ENCODE measurements around the gene SLC12A4. TPM values are rescaled to one million over a fixed set of nuclear protein-coding genes. Genes with fewer than 3 reads are reported as not detected.
"Not testable (repeated sequence)": the region's sequence is repeated elsewhere in the genome, so short reads cannot be mapped to it uniquely, and the experiment has no call there.

SLC12A4 gene
- total and polyA plus RNA-seq, 2 experiments from 2014 or later = 19.9 to 53.0 TPM

DNA sequence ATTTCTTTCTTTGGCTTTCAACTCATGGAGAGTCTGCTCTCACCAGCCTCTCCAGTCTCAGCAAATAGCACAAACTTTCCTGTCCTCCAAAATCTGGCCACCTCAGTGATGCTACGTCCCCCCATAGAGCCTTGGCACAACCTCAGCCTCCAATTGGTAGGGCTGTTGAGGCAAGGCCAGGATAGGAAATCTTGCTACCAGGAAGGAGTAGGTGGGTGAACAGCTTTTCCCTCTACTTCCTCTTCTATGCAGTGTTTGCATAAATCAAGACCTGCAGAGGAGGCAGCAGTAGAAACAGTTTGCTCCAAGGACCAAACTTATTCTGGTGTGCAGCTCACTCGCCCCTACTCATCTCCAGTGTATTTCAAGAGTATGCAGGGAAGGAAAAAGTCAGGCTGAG lies 31.5 kb upstream of the SLC12A4 start:
- H3F3A ChIP-seq (replicated peaks; ENCODE audit: low read depth) = 0 out of 2 replicates have a peak, but pooled peaks cover 3% of the 10 kb centered on the region
- no peaks in the 10 kb centered on the region for H3K79me2 ChIP-seq (replicated peaks; ENCODE audit: insufficient read depth)
- no peak overlapping the region for H3K4me2 ChIP-seq
- no peaks in the 10 kb centered on the region for H3K36me3 Mint-ChIP-seq (ENCODE audit: low read depth)
- no peaks in the 10 kb centered on the region for H3K4me1 Mint-ChIP-seq
- no peak overlapping the region for H3K4me3 ChIP-seq
- H3K4me1 ChIP-seq (ENCODE audit: insufficient read depth) = no peaks in the 10 kb centered on the region
- no peaks in the 10 kb centered on the region for H3K9me3 Mint-ChIP-seq
- no peak for ATAC-seq
- no peaks in the 10 kb centered on the region for H4K20me1 ChIP-seq (replicated peaks; ENCODE audit: insufficient read depth)
- H3K36me3 ChIP-seq (ENCODE audit: insufficient read depth) = no peaks in the 10 kb centered on the region
- H3K27me3 ChIP-seq (ENCODE audit: insufficient read depth) = no peaks in the 10 kb centered on the region
- no peak overlapping the region for H3K4me3 Mint-ChIP-seq
- H3K27ac Mint-ChIP-seq = no peak overlapping the region
- H3K9me2 ChIP-seq (ENCODE audit: insufficient read depth) = no peaks in the 10 kb centered on the region
- no peak for DNase-seq (ENCODE audit: low spot score)
- H3K27me3 Mint-ChIP-seq (ENCODE audit: insufficient read depth, low read depth, poor library complexity) = peaks cover 6% of the 10 kb centered on the region
- no peak for TF ChIP-seq CREB1 (CRISPR knock-in tag; IDR thresholded peaks at IDR 0.05; ENCODE audit: low read depth)
- TF ChIP-seq EZH2phosphoT487 (IDR thresholded peaks at IDR 0.05; ENCODE audit: unreplicated experiment) = no peak
- TF ChIP-seq ETS1 (IDR thresholded peaks at IDR 0.05) = no peak
- no peak for TF ChIP-seq POLR2AphosphoS5 (IDR thresholded peaks at IDR 0.05; ENCODE audit: low read depth)
- TF ChIP-seq, protein P1, sequence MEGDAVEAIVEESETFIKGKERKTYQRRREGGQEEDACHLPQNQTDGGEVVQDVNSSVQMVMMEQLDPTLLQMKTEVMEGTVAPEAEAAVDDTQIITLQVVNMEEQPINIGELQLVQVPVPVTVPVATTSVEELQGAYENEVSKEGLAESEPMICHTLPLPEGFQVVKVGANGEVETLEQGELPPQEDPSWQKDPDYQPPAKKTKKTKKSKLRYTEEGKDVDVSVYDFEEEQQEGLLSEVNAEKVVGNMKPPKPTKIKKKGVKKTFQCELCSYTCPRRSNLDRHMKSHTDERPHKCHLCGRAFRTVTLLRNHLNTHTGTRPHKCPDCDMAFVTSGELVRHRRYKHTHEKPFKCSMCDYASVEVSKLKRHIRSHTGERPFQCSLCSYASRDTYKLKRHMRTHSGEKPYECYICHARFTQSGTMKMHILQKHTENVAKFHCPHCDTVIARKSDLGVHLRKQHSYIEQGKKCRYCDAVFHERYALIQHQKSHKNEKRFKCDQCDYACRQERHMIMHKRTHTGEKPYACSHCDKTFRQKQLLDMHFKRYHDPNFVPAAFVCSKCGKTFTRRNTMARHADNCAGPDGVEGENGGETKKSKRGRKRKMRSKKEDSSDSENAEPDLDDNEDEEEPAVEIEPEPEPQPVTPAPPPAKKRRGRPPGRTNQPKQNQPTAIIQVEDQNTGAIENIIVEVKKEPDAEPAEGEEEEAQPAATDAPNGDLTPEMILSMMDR (conservative IDR thresholded peaks at IDR 0.05; ENCODE audit: low read depth in 2 of 2) = no peak
- TF ChIP-seq, protein P2, sequence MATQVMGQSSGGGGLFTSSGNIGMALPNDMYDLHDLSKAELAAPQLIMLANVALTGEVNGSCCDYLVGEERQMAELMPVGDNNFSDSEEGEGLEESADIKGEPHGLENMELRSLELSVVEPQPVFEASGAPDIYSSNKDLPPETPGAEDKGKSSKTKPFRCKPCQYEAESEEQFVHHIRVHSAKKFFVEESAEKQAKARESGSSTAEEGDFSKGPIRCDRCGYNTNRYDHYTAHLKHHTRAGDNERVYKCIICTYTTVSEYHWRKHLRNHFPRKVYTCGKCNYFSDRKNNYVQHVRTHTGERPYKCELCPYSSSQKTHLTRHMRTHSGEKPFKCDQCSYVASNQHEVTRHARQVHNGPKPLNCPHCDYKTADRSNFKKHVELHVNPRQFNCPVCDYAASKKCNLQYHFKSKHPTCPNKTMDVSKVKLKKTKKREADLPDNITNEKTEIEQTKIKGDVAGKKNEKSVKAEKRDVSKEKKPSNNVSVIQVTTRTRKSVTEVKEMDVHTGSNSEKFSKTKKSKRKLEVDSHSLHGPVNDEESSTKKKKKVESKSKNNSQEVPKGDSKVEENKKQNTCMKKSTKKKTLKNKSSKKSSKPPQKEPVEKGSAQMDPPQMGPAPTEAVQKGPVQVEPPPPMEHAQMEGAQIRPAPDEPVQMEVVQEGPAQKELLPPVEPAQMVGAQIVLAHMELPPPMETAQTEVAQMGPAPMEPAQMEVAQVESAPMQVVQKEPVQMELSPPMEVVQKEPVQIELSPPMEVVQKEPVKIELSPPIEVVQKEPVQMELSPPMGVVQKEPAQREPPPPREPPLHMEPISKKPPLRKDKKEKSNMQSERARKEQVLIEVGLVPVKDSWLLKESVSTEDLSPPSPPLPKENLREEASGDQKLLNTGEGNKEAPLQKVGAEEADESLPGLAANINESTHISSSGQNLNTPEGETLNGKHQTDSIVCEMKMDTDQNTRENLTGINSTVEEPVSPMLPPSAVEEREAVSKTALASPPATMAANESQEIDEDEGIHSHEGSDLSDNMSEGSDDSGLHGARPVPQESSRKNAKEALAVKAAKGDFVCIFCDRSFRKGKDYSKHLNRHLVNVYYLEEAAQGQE (IDR thresholded peaks at IDR 0.05; ENCODE audit: unreplicated experiment) = no peak
- no peak for TF ChIP-seq NANOG (IDR thresholded peaks at IDR 0.05; ENCODE audit: borderline replicate concordance)
- no peak for TF ChIP-seq EZH2 (IDR thresholded peaks at IDR 0.05; ENCODE audit: low read depth, unreplicated experiment)
- no peak overlapping the region for H3K27ac ChIP-seq (ENCODE audit: low read depth)
- H2AFZ ChIP-seq = no peak overlapping the region

GRCh38 chr16:67998779-67999688 lies 30.6 kb upstream of the SLC12A4 start, which contains the start of gene DPEP2:
Gene DPEP2, minus strand, starts transcription at chr16:67999484. Its CDS starts 6,272 bp downstream, at chr16:67993212.
- H3K4me1 ChIP-seq (ENCODE audit: insufficient read depth); H3K9me2 ChIP-seq (ENCODE audit: insufficient read depth); H3K36me3 Mint-ChIP-seq (ENCODE audit: low read depth); H3K4me2 ChIP-seq; H3K9me3 Mint-ChIP-seq; H3K27me3 Mint-ChIP-seq (ENCODE audit: insufficient read depth, low read depth, poor library complexity); DNase-seq (ENCODE audit: low spot score); H3K36me3 ChIP-seq (ENCODE audit: insufficient read depth); H3K27me3 ChIP-seq (ENCODE audit: insufficient read depth); ATAC-seq; H3K27ac ChIP-seq (ENCODE audit: low read depth); H4K20me1 ChIP-seq (replicated peaks; ENCODE audit: insufficient read depth); H3K27ac Mint-ChIP-seq; H3K4me3 ChIP-seq; H3F3A ChIP-seq (replicated peaks; ENCODE audit: low read depth); H3K79me2 ChIP-seq (replicated peaks; ENCODE audit: insufficient read depth); H3K4me3 Mint-ChIP-seq; H3K4me1 Mint-ChIP-seq: not testable (repeated sequence)
- peak within 1 kb of the TSS; percentile 63 for H2AFZ ChIP-seq

- H3K9me2 ChIP-seq (ENCODE audit: insufficient read depth); H3K36me3 ChIP-seq (ENCODE audit: insufficient read depth); H3K9me3 Mint-ChIP-seq; H3K4me1 ChIP-seq (ENCODE audit: insufficient read depth); H3K36me3 Mint-ChIP-seq (ENCODE audit: low read depth); ATAC-seq; H3K79me2 ChIP-seq (replicated peaks; ENCODE audit: insufficient read depth); H3K27me3 Mint-ChIP-seq (ENCODE audit: insufficient read depth, low read depth, poor library complexity); H3F3A ChIP-seq (replicated peaks; ENCODE audit: low read depth); H4K20me1 ChIP-seq (replicated peaks; ENCODE audit: insufficient read depth); DNase-seq (ENCODE audit: low spot score); H3K27me3 ChIP-seq (ENCODE audit: insufficient read depth); H3K4me3 Mint-ChIP-seq; H3K4me3 ChIP-seq; H3K27ac Mint-ChIP-seq; H3K27ac ChIP-seq (ENCODE audit: low read depth); H3K4me2 ChIP-seq; H3K4me1 Mint-ChIP-seq: not testable (repeated sequence)
- H2AFZ ChIP-seq = peak overlapping the region; percentile 85; the same call in 1 of the 2 replicates
Observed at GRCh38 chr16:67998231-67998778, 29.9 kb upstream of the SLC12A4 start.
